Activated T-helper 17 cell treated with anti-CD3 and anti-CD28 coated beads, Interleukin-2, amount 50 U/mL, for 72 hours (primary cell): ENCODE measurements around the gene USP47. TPM values are rescaled to one million over a fixed set of nuclear protein-coding genes. Genes with fewer than 3 reads are reported as not detected.

Experiments
- ATAC-seq: fragments of 150-1000 bp; cut with Tn5 transposase; replicated peaks from 2 replicates; pipeline ENCODE4 v1.10.0; 2021; ENCODE audit warnings: mild to moderate bottlenecking, moderate library complexity
- H3K27ac Mint-ChIP-seq: one replicate; pipeline ENCODE4 v1.8.0; 2022; ENCODE audit warnings: mixed read lengths
- H3K27me3 Mint-ChIP-seq: one replicate; pipeline ENCODE4 v1.8.0; 2022; ENCODE audit warnings: mixed read lengths
- H3K36me3 Mint-ChIP-seq: one replicate; pipeline ENCODE4 v1.8.0; 2022; ENCODE audit warnings: low read depth, mild to moderate bottlenecking, mixed read lengths
- H3K4me1 Mint-ChIP-seq: one replicate; pipeline ENCODE4 v1.8.0; 2022; ENCODE audit warnings: mixed read lengths
- H3K4me3 Mint-ChIP-seq: one replicate; pipeline ENCODE4 v1.8.0; 2022; ENCODE audit warnings: mild to moderate bottlenecking, mixed read lengths
- H3K9me3 Mint-ChIP-seq: one replicate; pipeline ENCODE4 v1.8.0; 2022; ENCODE audit warnings: mixed read lengths
- total RNA-seq, 2 donors: library from RNA; stranded (reverse); gene quantifications; one replicate each; pipeline ENCODE4 v1.2.3, GENCODE V29; 2022

Gene USP47
- 10 to 100 TPM; 37.1 to 58.2 TPM for total RNA-seq

GRCh38 chr11:11841723-11842420 lies at the start of gene USP47:
Gene USP47 (plus strand): TSS chr11:11841972. CDS start chr11:11842186, 214 bp downstream.
- Mint-ChIP-seq H3K4me3 (no peak within 1 kb of the TSS), H3K27ac (no peak within 1 kb of the TSS)

GRCh38 chr11:11793073-11793472 lies 48.7 kb upstream of the USP47 start:
- no peak overlapping the region for H3K27ac Mint-ChIP-seq

More at GRCh38 chr11:11841723-11842420, at the start of gene USP47:
- peaks cover 12% of the 10 kb centered on the region for H3K27me3 Mint-ChIP-seq
- peak; percentile 73 for ATAC-seq
- peaks cover 7% of the 10 kb centered on the region for H3K36me3 Mint-ChIP-seq
- H3K9me3 Mint-ChIP-seq: no peaks in the 10 kb centered on the region
- H3K4me1 Mint-ChIP-seq: no peaks in the 10 kb centered on the region

GRCh38 chr11:11798586-11799438 lies 43.0 kb upstream of the USP47 start:
- H3K4me3 Mint-ChIP-seq: no peak overlapping the region
- no peaks in the 10 kb centered on the region for H3K36me3 Mint-ChIP-seq
- H3K27me3 Mint-ChIP-seq: peaks cover 20% of the 10 kb centered on the region
- ATAC-seq: peak; percentile 51
- no peak overlapping the region for H3K27ac Mint-ChIP-seq
- no peaks in the 10 kb centered on the region for H3K9me3 Mint-ChIP-seq
- no peaks in the 10 kb centered on the region for H3K4me1 Mint-ChIP-seq

More at GRCh38 chr11:11793073-11793472, 48.7 kb upstream of the USP47 start:
- no peaks in the 10 kb centered on the region for H3K9me3 Mint-ChIP-seq
- no peak overlapping the region for H3K4me3 Mint-ChIP-seq
- no peaks in the 10 kb centered on the region for H3K4me1 Mint-ChIP-seq
- peaks cover 20% of the 10 kb centered on the region for H3K27me3 Mint-ChIP-seq
- ATAC-seq: no peak
- no peaks in the 10 kb centered on the region for H3K36me3 Mint-ChIP-seq

- no peaks in the 10 kb centered on the region for H3K36me3 Mint-ChIP-seq
- H3K27me3 Mint-ChIP-seq: peaks cover 11% of the 10 kb centered on the region
- H3K4me1 Mint-ChIP-seq: no peaks in the 10 kb centered on the region
- no peak for ATAC-seq
- no peak overlapping the region for H3K27ac Mint-ChIP-seq
- no peaks in the 10 kb centered on the region for H3K9me3 Mint-ChIP-seq
- no peak overlapping the region for H3K4me3 Mint-ChIP-seq
Measured at GRCh38 chr11:11805228-11805627, 36.5 kb upstream of the USP47 start.

- no peak for ATAC-seq
Measured at GRCh38 chr11:11806074-11806473, 35.7 kb upstream of the USP47 start.

GRCh38 chr11:11806586-11806985 lies 35.2 kb upstream of the USP47 start:
- Mint-ChIP-seq H3K9me3 (no peaks in the 10 kb centered on the region), H3K4me3 (no peak overlapping the region), H3K27me3 (peaks cover 16% of the 10 kb centered on the region), H3K4me1 (no peaks in the 10 kb centered on the region), H3K36me3 (no peaks in the 10 kb centered on the region), H3K27ac (no peak overlapping the region)
- no peak for ATAC-seq

More at GRCh38 chr11:11806074-11806473, 35.7 kb upstream of the USP47 start:
- H3K9me3 Mint-ChIP-seq: no peaks in the 10 kb centered on the region
- peaks cover 16% of the 10 kb centered on the region for H3K27me3 Mint-ChIP-seq
- H3K36me3 Mint-ChIP-seq: no peaks in the 10 kb centered on the region
- no peak overlapping the region for H3K27ac Mint-ChIP-seq
- no peaks in the 10 kb centered on the region for H3K4me1 Mint-ChIP-seq
- H3K4me3 Mint-ChIP-seq: no peak overlapping the region

- Mint-ChIP-seq H3K4me1 (no peaks in the 10 kb centered on the region), H3K9me3 (no peaks in the 10 kb centered on the region), H3K4me3 (no peak overlapping the region), H3K27ac (no peak overlapping the region), H3K27me3 (peaks cover 12% of the 10 kb centered on the region), H3K36me3 (no peaks in the 10 kb centered on the region)
- no peak for ATAC-seq
Measured at GRCh38 chr11:11807811-11808782, 33.7 kb upstream of the USP47 start.

GRCh38 chr11:11808992-11809615 lies 32.7 kb upstream of the USP47 start:
- no peaks in the 10 kb centered on the region for H3K36me3 Mint-ChIP-seq
- H3K9me3 Mint-ChIP-seq: no peaks in the 10 kb centered on the region
- H3K4me1 Mint-ChIP-seq: no peaks in the 10 kb centered on the region
- no peak overlapping the region for H3K4me3 Mint-ChIP-seq
- ATAC-seq: no peak
- peaks cover 8% of the 10 kb centered on the region for H3K27me3 Mint-ChIP-seq
- no peak overlapping the region for H3K27ac Mint-ChIP-seq

- Mint-ChIP-seq H3K27me3 (peaks cover 8% of the 10 kb centered on the region), H3K9me3 (no peaks in the 10 kb centered on the region), H3K4me1 (no peaks in the 10 kb centered on the region), H3K4me3 (no peak overlapping the region), H3K36me3 (no peaks in the 10 kb centered on the region), H3K27ac (no peak overlapping the region)
- ATAC-seq: no peak
Measured at GRCh38 chr11:11810764-11811726, 30.7 kb upstream of the USP47 start.

GRCh38 chr11:11813288-11813962 lies 28.3 kb upstream of the USP47 start:
- Mint-ChIP-seq H3K4me1 (no peaks in the 10 kb centered on the region), H3K9me3 (no peaks in the 10 kb centered on the region), H3K27ac (no peak overlapping the region), H3K27me3 (peaks cover 5% of the 10 kb centered on the region), H3K4me3 (no peak overlapping the region), H3K36me3 (no peaks in the 10 kb centered on the region)
- no peak for ATAC-seq

- no peak overlapping the region for H3K27ac Mint-ChIP-seq
- no peaks in the 10 kb centered on the region for H3K36me3 Mint-ChIP-seq
- H3K27me3 Mint-ChIP-seq: peaks cover 5% of the 10 kb centered on the region
- no peak overlapping the region for H3K4me3 Mint-ChIP-seq
- no peaks in the 10 kb centered on the region for H3K9me3 Mint-ChIP-seq
- no peak for ATAC-seq
- no peaks in the 10 kb centered on the region for H3K4me1 Mint-ChIP-seq
Measured at GRCh38 chr11:11814614-11815452, 26.9 kb upstream of the USP47 start.
